Gastrocnemius medialis (tissue), 4 donors: ENCODE measurements around the gene PHLDA2. TPM values are rescaled to one million over a fixed set of nuclear protein-coding genes. Genes with fewer than 3 reads are reported as not detected.
A peak's percentile ranks its signal among the peaks of the same experiment; 100 is the strongest.

Source experiments
- ATAC-seq, 2 donors: fragments of 150-250 bp; one replicate each; pipeline ENCODE4 v1.9.1; 2016
- DNase-seq, 2 donors: peaks; one replicate each; pipeline ENCODE4 v3.0.0-alpha.2; 2019
- H3K27ac ChIP-seq, 4 donors: fragments of 200-600 bp; sonication (generic); 1 replicate in 1 of 4; 2 replicates in 3 of 4; pipeline ENCODE4 v1.5.1; 2016 to 2018; ENCODE audit warnings: mild to moderate bottlenecking in 2 of 4, moderate library complexity in 1 of 4
- H3K27me3 ChIP-seq, 3 donors: fragments of 200-600 bp; sonication (generic) in 2 of 3; 1 replicate in 1 of 3; 2 replicates in 2 of 3; pipeline versions ENCODE4 v1.5.1 to v1.6.0; 2016 to 2019; ENCODE audit warnings: mild to moderate bottlenecking in 1 of 3, moderate library complexity in 1 of 3
- H3K36me3 ChIP-seq, 2 donors: fragments of 200-600 bp; sonication (generic) in 1 of 2; one replicate each; pipeline ENCODE4 v1.5.1; 2017 to 2018
- H3K4me1 ChIP-seq, 2 donors: fragments of 200-600 bp; sonication (generic) in 1 of 2; one replicate each; pipeline ENCODE4 v1.5.1; 2016 to 2017; ENCODE audit warnings: mild to moderate bottlenecking in 2 of 2
- H3K4me3 ChIP-seq, 4 donors: fragments of 200-600 bp; sonication (generic) in 3 of 4; 1 replicate in 1 of 4; 2 replicates in 3 of 4; pipeline ENCODE4 v1.5.1; 2016 to 2019; ENCODE audit warnings: mild to moderate bottlenecking in 2 of 4
- H3K9me3 ChIP-seq, 3 donors: fragments of 200-600 bp; sonication (generic) in 2 of 3; 1 replicate in 1 of 3; 2 replicates in 2 of 3; pipeline ENCODE4 v1.5.1; 2016 to 2019
- POLR2A ChIP-seq, 2 donors: fragments of 450-650 bp; IDR thresholded peaks; one replicate each; pipeline ENCODE4 v1.6.1; 2017; ENCODE audit warnings: antibody characterized with exemption in 2 of 2, mild to moderate bottlenecking in 2 of 2, moderate library complexity in 2 of 2
- in situ Hi-C, 4 donors: fragments of 200-750 bp; cut with MboI; loops; one replicate each; pipeline versions ENCODE4 v1.15.0 to v1.8.0; 2017; ENCODE audit warnings: low sequenced_read_pairs in 4 of 4
- intact Hi-C: fragments of 100-400 bp; cut with DNase I; formaldehyde crosslinking; loops from one replicate; pipeline ENCODE4 v1.15.1; 2023; ENCODE audit warnings: low total_unique reads
- total RNA-seq, 4 donors: library from RNA; depleted of rRNA; stranded (reverse); fragments of >200 nt; gene quantifications; one replicate each; pipeline versions ENCODE4 v1.1.0 to v1.2.3, GENCODE V29; 2016
- TF ChIP-seq, protein P1 (sequence below), 5 experiments: fragments of 450-650 bp in 3 of 5; fragments of 200-600 bp in 2 of 5; sonication (generic) in 2 of 5; IDR thresholded peaks in 4 of 5; conservative IDR thresholded peaks in 1 of 5; 1 replicate in 4 of 5; 2 replicates in 1 of 5; pipeline ENCODE4 v1.5.1; 2016 to 2019; ENCODE audit warnings: antibody characterized with exemption in 5 of 5, mild to moderate bottlenecking in 3 of 5, moderate library complexity in 3 of 5

PHLDA2 gene
- total RNA-seq, 4 donors from 2014 or later = 1.4 TPM; not detected in 3

- intact Hi-C loops (no loop called here), in situ Hi-C loops (no loop called here)
- H3K27me3 ChIP-seq = no peaks in the 10 kb centered on the region
- no peaks in the 10 kb centered on the region for H3K9me3 ChIP-seq
- peaks cover 8 to 9% of the 10 kb centered on the region in 2 donors for H3K4me1 ChIP-seq
- DNase-seq (no peak), ATAC-seq (no peak)
- H3K36me3 ChIP-seq = peaks cover 5 to 47% of the 10 kb centered on the region in 2 donors
- H3K27ac ChIP-seq = no peak overlapping the region
- TF ChIP-seq POLR2A (IDR thresholded peaks at IDR 0.05) = no peak
- TF ChIP-seq, protein P1, sequence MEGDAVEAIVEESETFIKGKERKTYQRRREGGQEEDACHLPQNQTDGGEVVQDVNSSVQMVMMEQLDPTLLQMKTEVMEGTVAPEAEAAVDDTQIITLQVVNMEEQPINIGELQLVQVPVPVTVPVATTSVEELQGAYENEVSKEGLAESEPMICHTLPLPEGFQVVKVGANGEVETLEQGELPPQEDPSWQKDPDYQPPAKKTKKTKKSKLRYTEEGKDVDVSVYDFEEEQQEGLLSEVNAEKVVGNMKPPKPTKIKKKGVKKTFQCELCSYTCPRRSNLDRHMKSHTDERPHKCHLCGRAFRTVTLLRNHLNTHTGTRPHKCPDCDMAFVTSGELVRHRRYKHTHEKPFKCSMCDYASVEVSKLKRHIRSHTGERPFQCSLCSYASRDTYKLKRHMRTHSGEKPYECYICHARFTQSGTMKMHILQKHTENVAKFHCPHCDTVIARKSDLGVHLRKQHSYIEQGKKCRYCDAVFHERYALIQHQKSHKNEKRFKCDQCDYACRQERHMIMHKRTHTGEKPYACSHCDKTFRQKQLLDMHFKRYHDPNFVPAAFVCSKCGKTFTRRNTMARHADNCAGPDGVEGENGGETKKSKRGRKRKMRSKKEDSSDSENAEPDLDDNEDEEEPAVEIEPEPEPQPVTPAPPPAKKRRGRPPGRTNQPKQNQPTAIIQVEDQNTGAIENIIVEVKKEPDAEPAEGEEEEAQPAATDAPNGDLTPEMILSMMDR (IDR thresholded peaks at IDR 0.05 in 4 of 5, conservative IDR thresholded peaks at IDR 0.05 in 1 of 5) = no peak
- no peak overlapping the region for H3K4me3 ChIP-seq
Measured at GRCh38 chr11:2947744-2948143, 18.5 kb upstream of the PHLDA2 start.

DNA sequence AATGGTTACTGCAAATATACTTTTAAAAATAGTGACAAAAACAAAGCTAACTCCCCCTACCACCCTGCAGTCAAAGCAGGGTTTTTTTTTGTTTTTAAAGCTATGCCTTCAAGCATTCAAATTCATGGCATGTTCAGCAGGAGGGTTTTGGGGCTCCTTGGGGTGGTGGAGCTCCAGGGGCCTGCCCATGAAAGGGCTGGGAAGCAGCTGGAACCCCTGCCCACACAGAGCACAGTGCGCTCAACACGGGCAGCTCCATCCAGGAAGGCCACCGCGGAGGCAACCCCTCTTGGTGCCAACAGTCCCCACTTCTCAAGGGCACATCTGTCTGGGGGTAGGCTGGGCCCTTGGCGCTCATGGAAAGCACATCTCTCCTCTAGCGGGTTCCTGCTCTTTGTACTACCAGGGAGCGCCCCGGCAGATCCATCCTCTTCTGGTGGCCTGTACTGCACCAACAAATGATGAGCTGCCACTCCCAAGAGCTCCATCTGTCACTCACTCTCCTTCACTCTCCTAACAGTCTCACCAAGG, 16.6 kb upstream of the PHLDA2 start:
- Histone ChIP-seq H3K4me3 (no peak overlapping the region), H3K36me3 (peaks cover 0 to 28% of the 10 kb centered on the region in 2 donors), H3K27ac (peak overlapping the region in 1 of 4 donors; percentile 57), H3K27me3 (no peaks in the 10 kb centered on the region), H3K4me1 (peaks cover 8 to 12% of the 10 kb centered on the region in 2 donors), H3K9me3 (no peaks in the 10 kb centered on the region)
- intact Hi-C loops = no loop called here
- no peak for TF ChIP-seq POLR2A (IDR thresholded peaks at IDR 0.05)
- TF ChIP-seq, protein P1 (IDR thresholded peaks at IDR 0.05 in 4 of 5, conservative IDR thresholded peaks at IDR 0.05 in 1 of 5) = no peak
- no peak for ATAC-seq
- no peak for DNase-seq
- in situ Hi-C loops = no loop called here

- ATAC-seq (peak; percentile 60 to 68), DNase-seq (peak; percentile 59 to 74)
- Histone ChIP-seq H3K4me1 (peaks cover 12 to 18% of the 10 kb centered on the region in 2 donors), H3K4me3 (peak overlapping the region in 1 of 4 donors; percentile 20), H3K27me3 (no peaks in the 10 kb centered on the region), H3K27ac (peak overlapping the region in 2 of 4 donors; percentile 6 to 57), H3K9me3 (no peaks in the 10 kb centered on the region), H3K36me3 (peaks cover 0 to 22% of the 10 kb centered on the region in 2 donors)
- in situ Hi-C loops (no loop called here), intact Hi-C loops (no loop called here)
- TF ChIP-seq, protein P1 (IDR thresholded peaks at IDR 0.05 in 4 of 5, conservative IDR thresholded peaks at IDR 0.05 in 1 of 5) = no peak
- TF ChIP-seq POLR2A (IDR thresholded peaks at IDR 0.05) = no peak
Measured at GRCh38 chr11:2945031-2945756, 16.0 kb upstream of the PHLDA2 start.

GRCh38 chr11:2944530-2944929, 15.3 kb upstream of the PHLDA2 start:
- no peaks in the 10 kb centered on the region for H3K27me3 ChIP-seq
- no peak for ATAC-seq
- no peak overlapping the region for H3K4me3 ChIP-seq
- no peak for TF ChIP-seq POLR2A (IDR thresholded peaks at IDR 0.05)
- TF ChIP-seq, protein P1 (IDR thresholded peaks at IDR 0.05 in 4 of 5, conservative IDR thresholded peaks at IDR 0.05 in 1 of 5) = no peak
- intact Hi-C loops = no loop called here
- peaks cover 12 to 22% of the 10 kb centered on the region in 2 donors for H3K4me1 ChIP-seq
- DNase-seq = no peak
- no peak overlapping the region for H3K27ac ChIP-seq
- peaks cover 0 to 15% of the 10 kb centered on the region in 2 donors for H3K36me3 ChIP-seq
- in situ Hi-C loops = no loop called here
- H3K9me3 ChIP-seq = no peaks in the 10 kb centered on the region
